ENCODE data around the gene CTIF.

- TF ChIP-seq CTCF (IDR thresholded peaks at IDR 0.05; ENCODE audit: low read length): no peak
- TF ChIP-seq EZH2 (optimal IDR thresholded peaks at IDR 0.05; ENCODE audit: low read depth, low read length): no peak
- no peak for TF ChIP-seq EZH2phosphoT487 (IDR thresholded peaks at IDR 0.05; ENCODE audit: low read length)
Observed at GRCh38 chr18:48615566-48616401, 77.0 kb downstream of the CTIF start.

Data from MM.1S (cell line).